Fibroblast of lung (primary cell): ENCODE results near the gene ANKRD22. TPM values are rescaled to one million over a fixed set of nuclear protein-coding genes. Genes with fewer than 3 reads are reported as not detected.
"Not testable (repeated sequence)": the region's sequence is repeated elsewhere in the genome, so short reads cannot be mapped to it uniquely, and the experiment has no call there.

Experiments
- DNase-seq, 2 donors: peaks; one replicate each; pipeline versions ENCODE4 v3.0.0 to v3.0.0-alpha.2; 2010; ENCODE audit warnings: low read depth in 2 of 2
- H2AFZ ChIP-seq: 2 replicates; pipeline ENCODE4 v1.5.1; 2012; ENCODE audit warnings: low read length, control low read depth, inconsistent platforms
- H3K27ac ChIP-seq: 2 replicates; pipeline ENCODE4 v1.5.1; 2011; ENCODE audit warnings: low read length, control low read depth; ENCODE audit not compliant: insufficient read depth
- H3K27me3 ChIP-seq: 2 replicates; pipeline ENCODE4 v1.5.1; 2011; ENCODE audit warnings: mild to moderate bottlenecking, low read length; ENCODE audit not compliant: control insufficient read depth, insufficient read depth
- H3K36me3 ChIP-seq: 2 replicates; pipeline ENCODE4 v1.5.1; 2011; ENCODE audit warnings: low read length; ENCODE audit not compliant: control insufficient read depth, insufficient read depth
- H3K4me1 ChIP-seq: 2 replicates; pipeline ENCODE4 v1.5.1; 2011; ENCODE audit warnings: low read length; ENCODE audit not compliant: control insufficient read depth, insufficient read depth; ENCODE audit errors: extremely low read depth
- H3K4me2 ChIP-seq: 2 replicates; pipeline ENCODE4 v1.5.1; 2011; ENCODE audit warnings: low read length, control low read depth; ENCODE audit not compliant: insufficient read depth; ENCODE audit errors: extremely low read depth
- H3K4me3 ChIP-seq, 4 experiments: fragments of 200-600 bp in 1 of 4; sonication (generic) in 1 of 4; replicated peaks in 1 of 4; 2 replicates each; pipeline ENCODE4 v1.5.1; 2011 to 2016; ENCODE audit warnings: low read length in 4 of 4, low read depth in 3 of 4, mild to moderate bottlenecking in 3 of 4, control low read depth in 2 of 4, inconsistent platforms in 1 of 4, mixed read lengths in 1 of 4; ENCODE audit not compliant: insufficient read depth in 1 of 4; ENCODE audit errors: control extremely low read depth in 1 of 4
- H3K79me2 ChIP-seq: 2 replicates; pipeline ENCODE4 v1.5.1; 2012; ENCODE audit warnings: mild to moderate bottlenecking, low read length, inconsistent platforms; ENCODE audit not compliant: control insufficient read depth, insufficient read depth
- H3K9ac ChIP-seq: 2 replicates; pipeline ENCODE4 v1.5.1; 2011; ENCODE audit warnings: mild to moderate bottlenecking, low read length, control low read depth; ENCODE audit not compliant: insufficient read depth
- H3K9me3 ChIP-seq: 2 replicates; pipeline ENCODE4 v1.5.1; 2012; ENCODE audit warnings: low read depth, low read length; ENCODE audit not compliant: control insufficient read depth, insufficient read depth
- H4K20me1 ChIP-seq: 2 replicates; pipeline ENCODE4 v1.5.1; 2011; ENCODE audit warnings: low read length; ENCODE audit not compliant: control insufficient read depth, insufficient read depth; ENCODE audit errors: extremely low read depth
- CTCF ChIP-seq, 2 donors: IDR thresholded peaks in 1 of 2; conservative IDR thresholded peaks in 1 of 2; 1 replicate in 1 of 2; 2 replicates in 1 of 2; pipeline ENCODE4 v1.5.1; 2011 to 2012; ENCODE audit warnings: low read length in 2 of 2, control low read depth in 1 of 2, inconsistent platforms in 1 of 2, low read depth in 1 of 2, mild to moderate bottlenecking in 1 of 2
- EZH2 ChIP-seq: IDR thresholded peaks from 2 replicates; pipeline ENCODE4 v1.5.1; 2012; ENCODE audit warnings: low read length, control low read depth, mild to moderate bottlenecking; ENCODE audit errors: missing control alignments
- polyA plus RNA-seq, 2 donors: library from polyadenylated mRNA; depleted of rRNA in 1 of 2; stranded (reverse) in 1 of 2; unstranded in 1 of 2; fragments of >200 nt; gene quantifications; 2 replicates each; pipeline ENCODE4 v1.2.1, GENCODE V29; 2011 to 2012; ENCODE audit warnings: missing spikeins in 1 of 2
- total RNA-seq: library from RNA; depleted of rRNA; stranded (reverse); fragments of >200 nt; gene quantifications from 2 replicates; pipeline ENCODE4 v1.2.1, GENCODE V29; 2014

ANKRD22 gene
- total and polyA plus RNA-seq, 2 donors (not counting 1 experiment from before 2014, with no cell fraction given), result 0.17 TPM; not detected in 1

DNA sequence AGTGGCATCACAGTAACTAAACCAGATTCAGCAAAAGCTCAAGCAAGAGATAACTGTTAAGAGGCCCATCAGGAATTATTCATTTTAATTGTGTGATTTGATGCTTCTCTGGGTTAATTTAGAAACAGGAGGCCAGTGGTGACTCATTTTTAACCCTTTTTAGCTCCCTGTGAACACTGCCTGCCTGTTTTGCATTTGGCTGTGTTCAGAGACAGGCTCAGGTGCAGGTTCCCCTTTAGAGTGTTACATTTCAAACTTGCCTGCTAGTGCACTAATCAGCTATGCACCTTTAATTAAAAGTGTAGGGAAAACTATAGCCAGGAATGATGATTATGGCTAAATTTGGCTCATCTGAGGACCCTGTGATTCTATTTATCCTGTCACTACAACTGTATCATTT is 34.9 kb upstream of the ANKRD22 start:
- no peaks in the 10 kb centered on the region for H3K36me3 ChIP-seq
- no peak for DNase-seq
- H3K27ac ChIP-seq, result no peak overlapping the region
- no peak overlapping the region for H3K9ac ChIP-seq
- H3K27me3 ChIP-seq, result no peaks in the 10 kb centered on the region
- peak overlapping the region; percentile 46 for H3K4me2 ChIP-seq
- H3K9me3 ChIP-seq, result no peaks in the 10 kb centered on the region
- TF ChIP-seq EZH2 (no peak), CTCF (conservative IDR thresholded peaks at IDR 0.05 in 1 of 2, IDR thresholded peaks at IDR 0.05 in 1 of 2; ENCODE audit: low read depth in 1 of 2, low read length in 2 of 2) (no peak)
- peaks cover 95% of the 10 kb centered on the region for H3K79me2 ChIP-seq
- no peak overlapping the region for H2AFZ ChIP-seq
- H3K4me3 ChIP-seq, result no peak overlapping the region
- H3K4me1 ChIP-seq, result peaks cover 41% of the 10 kb centered on the region
- H4K20me1 ChIP-seq, result no peaks in the 10 kb centered on the region

GRCh38 chr10:88883448-88883809 is 31.8 kb upstream of the ANKRD22 start:
- Histone ChIP-seq H3K9me3 (no peaks in the 10 kb centered on the region), H3K9ac (no peak overlapping the region), H3K27ac (peak overlapping the region; percentile 91), H2AFZ (no peak overlapping the region), H4K20me1 (no peaks in the 10 kb centered on the region), H3K4me2 (peak overlapping the region; percentile 90), H3K4me1 (peaks cover 32% of the 10 kb centered on the region), H3K4me3 (peak overlapping the region in 2 of 4 experiments; percentile 18 to 26), H3K36me3 (no peaks in the 10 kb centered on the region), H3K27me3 (no peaks in the 10 kb centered on the region), H3K79me2 (peaks cover 78% of the 10 kb centered on the region)
- no peak for TF ChIP-seq EZH2
- peak; percentile 18 to 25 for DNase-seq

DNA sequence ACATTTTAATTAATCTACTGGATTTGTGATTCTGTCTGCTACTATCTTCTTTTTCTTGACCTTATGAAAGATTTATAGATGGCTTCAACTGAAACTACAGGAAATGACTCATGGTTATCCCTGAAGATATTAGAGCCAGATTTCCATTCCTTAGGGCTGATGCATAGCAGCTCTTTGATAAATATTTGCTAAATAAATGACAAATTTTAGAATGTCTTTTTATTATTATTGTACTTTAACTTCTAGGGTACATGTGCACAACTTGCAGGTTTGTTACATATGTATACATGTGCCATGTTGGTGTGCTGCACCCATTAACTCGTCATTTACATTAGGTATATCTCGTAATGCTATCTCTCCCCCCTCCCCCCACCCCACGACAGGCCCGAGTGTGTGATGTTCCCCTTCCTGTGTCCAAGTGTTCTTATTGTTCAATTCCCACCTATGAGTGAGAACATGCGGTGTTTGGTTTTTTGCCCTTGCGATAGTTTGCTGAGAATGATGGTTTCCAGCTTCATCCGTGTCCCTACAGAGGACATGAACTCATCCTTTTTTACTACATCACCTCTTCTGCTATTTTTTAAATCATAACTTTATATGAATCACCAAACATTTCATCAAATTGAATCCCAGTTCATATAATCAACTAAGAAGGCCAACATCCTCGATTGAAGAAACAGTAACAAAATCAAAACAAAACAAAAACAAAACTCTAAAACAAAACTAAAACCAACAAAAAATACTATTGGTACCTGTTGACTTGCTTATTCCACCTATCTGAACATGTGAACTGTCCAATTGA is 31.2 kb upstream of the ANKRD22 start:
- not testable (repeated sequence) for H3K27me3 ChIP-seq, H3K9ac ChIP-seq, H4K20me1 ChIP-seq, H3K36me3 ChIP-seq, H3K9me3 ChIP-seq, H2AFZ ChIP-seq
- Histone ChIP-seq H3K27ac (peak overlapping the region; percentile 91), H3K4me1 (peaks cover 29% of the 10 kb centered on the region), H3K4me2 (peak overlapping the region; percentile 98), H3K4me3 (peak overlapping the region; percentile 73 to 89 (median 79)), H3K79me2 (peaks cover 73% of the 10 kb centered on the region)
- DNase-seq, result peak; percentile 82 to 87
